Transverse colon (tissue), 4 donors: ENCODE results near the gene BRD3OS.

Experiments
- POLR2A ChIP-seq: fragments of 450-650 bp; IDR thresholded peaks from one replicate; pipeline ENCODE4 v1.6.1; 2016; ENCODE audit warnings: antibody characterized with exemption, mild to moderate bottlenecking, moderate library complexity
- POLR2AphosphoS5 ChIP-seq, 3 donors: sonication (generic); formaldehyde crosslinking; IDR thresholded peaks; one replicate each; pipeline ENCODE4 v1.6.1; 2016; ENCODE audit warnings: antibody characterized with exemption in 3 of 3
- TF ChIP-seq, protein P1 (sequence below), 5 experiments: fragments of 200-600 bp in 3 of 5; fragments of 450-650 bp in 2 of 5; sonication (generic) in 3 of 5; IDR thresholded peaks; 1 replicate in 2 of 5; 2 replicates in 3 of 5; pipeline ENCODE4 v1.5.1; 2016 to 2017; ENCODE audit warnings: antibody characterized with exemption in 5 of 5, inconsistent platforms in 3 of 5, mild to moderate bottlenecking in 2 of 5, moderate library complexity in 1 of 5

DNA sequence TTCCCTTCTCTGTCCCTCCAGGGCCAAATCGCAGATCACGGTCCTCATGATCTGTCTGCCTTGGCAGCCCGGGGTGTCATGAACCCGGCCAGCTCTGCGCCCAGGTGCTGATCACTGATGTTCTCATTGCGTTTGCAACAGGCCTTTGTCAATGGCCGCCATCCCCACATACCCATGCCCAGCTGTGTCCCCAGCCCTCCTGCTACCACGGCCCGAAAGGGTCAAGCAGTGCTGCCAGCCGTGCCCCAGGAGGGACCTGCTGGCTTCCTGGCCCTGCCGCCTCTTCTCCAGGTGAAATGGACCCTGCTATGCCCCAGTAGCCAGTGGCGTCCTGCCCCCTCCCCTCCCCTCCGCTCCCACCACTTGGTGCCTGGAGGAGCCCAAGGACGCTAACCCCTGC lies 20.4 kb upstream of the BRD3OS start:
- TF ChIP-seq, protein P1, sequence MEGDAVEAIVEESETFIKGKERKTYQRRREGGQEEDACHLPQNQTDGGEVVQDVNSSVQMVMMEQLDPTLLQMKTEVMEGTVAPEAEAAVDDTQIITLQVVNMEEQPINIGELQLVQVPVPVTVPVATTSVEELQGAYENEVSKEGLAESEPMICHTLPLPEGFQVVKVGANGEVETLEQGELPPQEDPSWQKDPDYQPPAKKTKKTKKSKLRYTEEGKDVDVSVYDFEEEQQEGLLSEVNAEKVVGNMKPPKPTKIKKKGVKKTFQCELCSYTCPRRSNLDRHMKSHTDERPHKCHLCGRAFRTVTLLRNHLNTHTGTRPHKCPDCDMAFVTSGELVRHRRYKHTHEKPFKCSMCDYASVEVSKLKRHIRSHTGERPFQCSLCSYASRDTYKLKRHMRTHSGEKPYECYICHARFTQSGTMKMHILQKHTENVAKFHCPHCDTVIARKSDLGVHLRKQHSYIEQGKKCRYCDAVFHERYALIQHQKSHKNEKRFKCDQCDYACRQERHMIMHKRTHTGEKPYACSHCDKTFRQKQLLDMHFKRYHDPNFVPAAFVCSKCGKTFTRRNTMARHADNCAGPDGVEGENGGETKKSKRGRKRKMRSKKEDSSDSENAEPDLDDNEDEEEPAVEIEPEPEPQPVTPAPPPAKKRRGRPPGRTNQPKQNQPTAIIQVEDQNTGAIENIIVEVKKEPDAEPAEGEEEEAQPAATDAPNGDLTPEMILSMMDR (IDR thresholded peaks at IDR 0.05) = no peak
- TF ChIP-seq POLR2AphosphoS5 (IDR thresholded peaks at IDR 0.05) (no peak), POLR2A (no peak)
